Esophagus muscularis mucosa (tissue), 4 donors: ENCODE measurements around the gene OXNAD1. TPM values are rescaled to one million over a fixed set of nuclear protein-coding genes. Genes with fewer than 3 reads are reported as not detected.

Source experiments
- DNase-seq: peaks from one replicate; pipeline ENCODE4 v3.0.0-alpha.2; 2017; ENCODE audit errors: extremely low spot score
- H3K27ac ChIP-seq, 4 donors: fragments of 200-600 bp; sonication (generic); replicated peaks in 1 of 4; 1 replicate in 3 of 4; 2 replicates in 1 of 4; pipeline ENCODE4 v1.5.1; 2016 to 2019; ENCODE audit warnings: mild to moderate bottlenecking in 1 of 4
- H3K27me3 ChIP-seq, 4 donors: fragments of 200-600 bp; sonication (generic); one replicate each; pipeline versions ENCODE4 v1.5.1 to v1.6.0; 2016 to 2019
- H3K36me3 ChIP-seq, 4 donors: fragments of 200-600 bp; sonication (generic); one replicate each; pipeline ENCODE4 v1.5.1; 2016 to 2019
- H3K4me1 ChIP-seq, 4 donors: fragments of 200-600 bp; sonication (generic); one replicate each; pipeline ENCODE4 v1.5.1; 2016 to 2019
- H3K4me3 ChIP-seq, 4 donors: fragments of 200-600 bp; sonication (generic); 1 replicate in 2 of 4; 2 replicates in 2 of 4; pipeline ENCODE4 v1.5.1; 2016 to 2019; ENCODE audit warnings: mild to moderate bottlenecking in 4 of 4, moderate library complexity in 1 of 4
- H3K9me3 ChIP-seq, 4 donors: fragments of 200-600 bp; sonication (generic); 1 replicate in 3 of 4; 2 replicates in 1 of 4; pipeline ENCODE4 v1.5.1; 2016 to 2019
- EP300 ChIP-seq: sonication (generic); formaldehyde crosslinking; IDR thresholded peaks from one replicate; pipeline ENCODE4 v1.6.1; 2017; ENCODE audit warnings: antibody characterized with exemption
- POLR2A ChIP-seq: fragments of 450-650 bp; IDR thresholded peaks from one replicate; pipeline ENCODE4 v1.6.1; 2017; ENCODE audit warnings: antibody characterized with exemption, moderate library complexity, mild to moderate bottlenecking, low read depth
- POLR2AphosphoS5 ChIP-seq, 2 donors: sonication (generic); formaldehyde crosslinking; IDR thresholded peaks; one replicate each; pipeline ENCODE4 v1.6.1; 2017; ENCODE audit warnings: antibody characterized with exemption in 2 of 2
- WGBS: methylation state at CpG from one replicate; pipeline ENCODE4 v1.1.5; 2018; 5-methylcytosine and 5-hydroxymethylcytosine counted together
- intact Hi-C: fragments of 100-400 bp; cut with DNase I; formaldehyde crosslinking; loops from one replicate; pipeline ENCODE4 v1.15.1; 2023
- total RNA-seq, 4 donors: library from RNA; depleted of rRNA; stranded (reverse); fragments of >200 nt; gene quantifications; one replicate each; pipeline versions ENCODE4 v1.1.0 to v1.2.1, GENCODE V29; 2016
- TF ChIP-seq, protein P1 (sequence below), 3 experiments: fragments of 200-600 bp in 2 of 3; fragments of 450-650 bp in 1 of 3; sonication (generic) in 2 of 3; IDR thresholded peaks; one replicate each; pipeline ENCODE4 v1.5.1; 2017 to 2019; ENCODE audit warnings: antibody characterized with exemption in 3 of 3, mild to moderate bottlenecking in 2 of 3, moderate library complexity in 1 of 3

The OXNAD1 gene
- total RNA-seq, 4 donors from 2014 or later: 6.7 to 13.3 (median 10.2) TPM

DNA sequence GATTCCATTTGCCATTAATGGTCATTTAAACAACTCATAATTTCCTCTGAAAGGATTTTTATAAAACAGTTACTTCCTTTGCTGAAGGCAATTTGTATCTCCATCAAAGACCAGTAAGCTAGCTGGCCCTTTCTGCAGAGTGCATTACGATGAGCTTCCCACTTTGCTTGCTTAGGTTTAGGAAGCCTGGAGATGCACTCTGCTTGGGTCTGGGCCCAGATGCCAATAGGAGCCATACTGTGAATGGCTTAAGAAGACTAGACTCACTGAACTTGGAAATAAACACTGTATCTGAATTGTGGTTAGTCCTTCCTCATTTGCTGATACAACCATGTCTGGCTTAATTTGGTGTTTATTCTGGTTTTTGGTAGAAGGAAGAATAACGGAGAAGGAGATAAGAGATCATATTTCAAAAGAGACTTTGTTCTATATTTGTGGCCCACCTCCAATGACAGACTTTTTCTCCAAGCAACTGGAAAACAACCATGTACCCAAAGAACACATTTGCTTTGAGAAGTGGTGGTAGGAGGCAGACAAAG is 38.1 kb downstream of the OXNAD1 start:
- H3K27me3 ChIP-seq: no peaks in the 10 kb centered on the region
- no peak overlapping the region for H3K4me3 ChIP-seq
- intact Hi-C loops: no loop called here
- no peak overlapping the region for H3K27ac ChIP-seq
- no peaks in the 10 kb centered on the region for H3K9me3 ChIP-seq
- peaks cover 4 to 26% (median 20%) of the 10 kb centered on the region in 4 donors for H3K4me1 ChIP-seq
- 69% methylated on average over 2 of the region's 2 CpGs for WGBS
- peaks cover 0 to 32% (median 20%) of the 10 kb centered on the region in 4 donors for H3K36me3 ChIP-seq
- peak; percentile 70 for DNase-seq
- TF ChIP-seq, protein P1, sequence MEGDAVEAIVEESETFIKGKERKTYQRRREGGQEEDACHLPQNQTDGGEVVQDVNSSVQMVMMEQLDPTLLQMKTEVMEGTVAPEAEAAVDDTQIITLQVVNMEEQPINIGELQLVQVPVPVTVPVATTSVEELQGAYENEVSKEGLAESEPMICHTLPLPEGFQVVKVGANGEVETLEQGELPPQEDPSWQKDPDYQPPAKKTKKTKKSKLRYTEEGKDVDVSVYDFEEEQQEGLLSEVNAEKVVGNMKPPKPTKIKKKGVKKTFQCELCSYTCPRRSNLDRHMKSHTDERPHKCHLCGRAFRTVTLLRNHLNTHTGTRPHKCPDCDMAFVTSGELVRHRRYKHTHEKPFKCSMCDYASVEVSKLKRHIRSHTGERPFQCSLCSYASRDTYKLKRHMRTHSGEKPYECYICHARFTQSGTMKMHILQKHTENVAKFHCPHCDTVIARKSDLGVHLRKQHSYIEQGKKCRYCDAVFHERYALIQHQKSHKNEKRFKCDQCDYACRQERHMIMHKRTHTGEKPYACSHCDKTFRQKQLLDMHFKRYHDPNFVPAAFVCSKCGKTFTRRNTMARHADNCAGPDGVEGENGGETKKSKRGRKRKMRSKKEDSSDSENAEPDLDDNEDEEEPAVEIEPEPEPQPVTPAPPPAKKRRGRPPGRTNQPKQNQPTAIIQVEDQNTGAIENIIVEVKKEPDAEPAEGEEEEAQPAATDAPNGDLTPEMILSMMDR (IDR thresholded peaks at IDR 0.05): no peak
- TF ChIP-seq POLR2AphosphoS5 (IDR thresholded peaks at IDR 0.05): no peak

DNA sequence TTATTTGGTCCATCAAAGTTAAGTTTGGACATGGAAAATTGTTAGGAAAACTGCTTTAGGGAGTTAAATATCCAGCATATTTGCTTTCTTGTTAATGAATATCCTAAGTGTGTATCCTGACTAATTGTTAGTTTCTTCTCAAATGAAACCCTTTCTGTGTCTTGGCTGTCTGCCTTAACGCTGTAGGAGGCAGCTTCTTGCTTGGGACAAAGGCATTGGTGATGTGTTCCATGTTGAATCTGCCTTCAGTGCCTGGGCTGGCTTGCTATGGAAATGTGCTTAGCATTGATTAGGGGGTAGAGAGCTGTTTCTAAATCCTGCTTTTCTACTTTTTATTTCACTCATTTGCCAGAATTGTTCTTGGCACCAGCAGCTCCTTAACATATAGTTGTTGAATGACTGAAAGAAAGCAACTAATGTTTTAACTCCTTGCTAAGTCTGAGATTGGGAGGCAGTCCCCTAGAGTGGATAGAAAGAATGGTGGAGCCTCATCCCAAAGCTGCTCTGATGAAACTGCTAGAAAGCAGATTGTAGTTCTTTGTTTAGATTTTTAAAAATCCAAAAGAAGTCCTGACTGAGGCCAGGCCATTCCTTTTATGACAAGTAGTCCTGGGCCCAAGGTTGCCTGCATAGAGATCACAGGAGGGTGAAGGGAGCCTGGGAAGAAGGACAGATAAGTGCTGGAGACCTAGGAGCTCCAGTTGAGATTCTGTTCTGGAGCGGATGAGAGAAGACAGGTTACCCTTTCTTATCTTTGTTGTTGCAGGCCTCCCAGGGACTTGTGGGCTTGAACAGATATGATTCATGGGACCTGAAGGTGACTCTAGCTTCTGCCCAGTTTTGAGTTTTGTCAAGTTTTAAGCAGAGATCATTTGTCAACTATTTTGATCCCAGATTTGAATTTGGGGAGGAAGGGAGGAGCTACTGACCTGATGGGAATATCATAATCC is 39.3 kb downstream of the OXNAD1 start:
- TF ChIP-seq POLR2AphosphoS5 (IDR thresholded peaks at IDR 0.05): no peak
- TF ChIP-seq, protein P1 (IDR thresholded peaks at IDR 0.05): no peak
- TF ChIP-seq EP300: no peak
- no peak for TF ChIP-seq POLR2A
- WGBS: 88% methylated on average over 2 of the region's 2 CpGs
- no peak overlapping the region for H3K4me3 ChIP-seq
- H3K36me3 ChIP-seq: peaks cover 0 to 32% (median 20%) of the 10 kb centered on the region in 4 donors
- peak overlapping the region in 2 of 4 donors; percentile 8 to 10 for H3K27ac ChIP-seq
- H3K9me3 ChIP-seq: no peaks in the 10 kb centered on the region
- peaks cover 0 to 15% (median 8%) of the 10 kb centered on the region in 4 donors for H3K4me1 ChIP-seq
- no peaks in the 10 kb centered on the region for H3K27me3 ChIP-seq
- intact Hi-C loops: no loop called here
- no peak for DNase-seq

DNA sequence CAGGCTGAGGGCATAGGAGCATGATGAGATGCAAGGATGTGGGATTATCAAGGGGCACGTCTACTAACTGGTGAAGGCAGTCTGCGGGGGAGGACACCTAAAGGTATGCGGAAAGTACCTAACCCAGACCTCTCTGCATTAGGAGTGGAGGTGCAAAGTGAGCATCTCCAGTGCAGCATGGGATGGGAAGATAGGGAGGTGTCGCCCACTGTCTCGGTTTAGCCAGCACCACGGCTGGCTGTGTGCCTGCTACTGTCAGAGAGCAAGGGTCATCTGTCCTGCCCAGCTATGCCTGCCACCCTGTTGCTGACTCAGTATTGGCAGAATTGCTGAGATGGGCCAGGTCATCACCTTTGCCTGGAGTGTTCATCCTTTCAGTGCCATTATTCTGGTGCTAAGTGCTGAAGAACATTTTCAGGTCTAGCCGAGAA is 40.1 kb downstream of the OXNAD1 start:
- DNase-seq: peak; percentile 90
- no peaks in the 10 kb centered on the region for H3K27me3 ChIP-seq
- peaks cover 0 to 10% (median 3%) of the 10 kb centered on the region in 4 donors for H3K4me1 ChIP-seq
- intact Hi-C loops: no loop called here
- peaks cover 0 to 32% (median 20%) of the 10 kb centered on the region in 4 donors for H3K36me3 ChIP-seq
- no peaks in the 10 kb centered on the region for H3K9me3 ChIP-seq
- H3K4me3 ChIP-seq: no peak overlapping the region
- peak overlapping the region in 1 of 4 donors; percentile 10 for H3K27ac ChIP-seq
- peak in 1 of 2 donors; percentile 26 for TF ChIP-seq POLR2AphosphoS5 (IDR thresholded peaks at IDR 0.05)
- TF ChIP-seq POLR2A: no peak
- 92% methylated on average over 7 of the region's 7 CpGs for WGBS

DNA sequence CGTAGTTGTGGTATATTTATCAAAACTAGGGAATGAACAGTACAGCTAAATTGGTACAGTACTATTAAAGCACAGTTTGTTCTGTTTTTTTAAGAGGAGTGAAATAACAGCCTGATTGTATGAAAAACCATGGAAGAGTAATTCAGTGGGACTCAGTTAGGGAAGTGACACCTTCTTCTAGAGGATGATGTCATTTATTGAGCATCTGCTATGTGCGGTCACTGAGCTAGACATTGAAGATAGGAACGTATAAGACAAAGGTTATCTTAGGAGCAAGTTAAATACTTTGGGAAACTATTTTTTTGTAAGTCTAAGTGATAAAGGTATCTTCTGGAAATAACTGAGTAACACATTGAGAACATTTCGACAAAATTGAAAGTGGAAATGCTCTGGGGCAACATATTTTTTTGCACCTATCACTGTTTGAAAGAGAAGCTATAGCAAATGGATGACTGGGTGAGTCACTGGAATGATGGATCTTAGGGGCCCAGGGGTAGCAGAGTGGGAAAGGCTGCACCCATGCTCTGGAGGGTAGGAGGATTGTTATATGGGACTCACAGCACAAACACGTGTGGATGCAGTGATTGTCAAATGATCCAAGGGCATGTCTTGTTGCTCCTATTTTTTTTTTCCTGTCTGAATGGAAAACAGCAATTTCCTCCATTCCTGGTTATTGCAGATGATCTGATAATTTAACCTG is 43.0 kb downstream of the OXNAD1 start:
- 85% methylated on average over 5 of the region's 5 CpGs for WGBS
- H3K4me1 ChIP-seq: peaks cover 7 to 24% (median 22%) of the 10 kb centered on the region in 4 donors
- TF ChIP-seq EP300 (no peak), POLR2AphosphoS5 (IDR thresholded peaks at IDR 0.05) (peak in 1 of 2 donors; percentile 5)
- peak; percentile 70 for DNase-seq
- peak overlapping the region in 1 of 4 donors; percentile 25 for H3K27ac ChIP-seq
- H3K4me3 ChIP-seq: no peak overlapping the region
- peaks cover 0 to 18% (median 7%) of the 10 kb centered on the region in 4 donors for H3K36me3 ChIP-seq
- intact Hi-C loops: no loop called here
- no peaks in the 10 kb centered on the region for H3K27me3 ChIP-seq
- no peaks in the 10 kb centered on the region for H3K9me3 ChIP-seq

DNA sequence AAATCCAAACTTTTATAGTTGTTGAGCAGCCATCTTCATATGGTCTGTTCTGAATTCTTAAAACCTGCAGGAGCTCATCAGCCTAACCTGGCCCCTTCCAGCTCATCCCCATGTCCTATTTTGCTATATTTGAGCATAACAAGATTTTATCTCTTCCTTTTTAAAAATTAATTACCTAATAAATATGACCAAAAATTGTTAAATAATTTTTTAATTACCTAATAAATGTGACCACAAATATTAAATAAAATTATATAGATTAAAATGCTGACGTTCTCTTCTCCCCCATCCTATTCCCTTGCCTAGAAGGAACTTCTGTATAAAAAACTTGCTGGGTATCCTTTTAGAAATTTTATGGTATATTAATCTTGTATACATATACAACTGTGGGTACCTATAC is 43.7 kb downstream of the OXNAD1 start:
- DNase-seq: no peak
- no peaks in the 10 kb centered on the region for H3K27me3 ChIP-seq
- intact Hi-C loops: no loop called here
- TF ChIP-seq POLR2AphosphoS5 (IDR thresholded peaks at IDR 0.05) (no peak), POLR2A (no peak), EP300 (no peak)
- TF ChIP-seq, protein P1 (IDR thresholded peaks at IDR 0.05): no peak
- no peaks in the 10 kb centered on the region for H3K9me3 ChIP-seq
- no peak overlapping the region for H3K27ac ChIP-seq
- peaks cover 7 to 24% (median 22%) of the 10 kb centered on the region in 4 donors for H3K4me1 ChIP-seq
- H3K36me3 ChIP-seq: peaks cover 0 to 21% (median 11%) of the 10 kb centered on the region in 4 donors
- WGBS: 98% methylated on average over 1 of the region's 1 CpG
- H3K4me3 ChIP-seq: no peak overlapping the region
